CD4-positive, alpha-beta T cell treated with Interleukin-4 for 1 hour (primary cell): ENCODE results near the gene CGN.
"Not testable (repeated sequence)": the region's sequence is repeated elsewhere in the genome, so short reads cannot be mapped to it uniquely, and the experiment has no call there.

Source experiments
- DNase-seq, 2 donors: peaks; one replicate each; pipeline ENCODE4 v3.0.0-alpha.2; 2020 to 2022

Gene CGN

DNA sequence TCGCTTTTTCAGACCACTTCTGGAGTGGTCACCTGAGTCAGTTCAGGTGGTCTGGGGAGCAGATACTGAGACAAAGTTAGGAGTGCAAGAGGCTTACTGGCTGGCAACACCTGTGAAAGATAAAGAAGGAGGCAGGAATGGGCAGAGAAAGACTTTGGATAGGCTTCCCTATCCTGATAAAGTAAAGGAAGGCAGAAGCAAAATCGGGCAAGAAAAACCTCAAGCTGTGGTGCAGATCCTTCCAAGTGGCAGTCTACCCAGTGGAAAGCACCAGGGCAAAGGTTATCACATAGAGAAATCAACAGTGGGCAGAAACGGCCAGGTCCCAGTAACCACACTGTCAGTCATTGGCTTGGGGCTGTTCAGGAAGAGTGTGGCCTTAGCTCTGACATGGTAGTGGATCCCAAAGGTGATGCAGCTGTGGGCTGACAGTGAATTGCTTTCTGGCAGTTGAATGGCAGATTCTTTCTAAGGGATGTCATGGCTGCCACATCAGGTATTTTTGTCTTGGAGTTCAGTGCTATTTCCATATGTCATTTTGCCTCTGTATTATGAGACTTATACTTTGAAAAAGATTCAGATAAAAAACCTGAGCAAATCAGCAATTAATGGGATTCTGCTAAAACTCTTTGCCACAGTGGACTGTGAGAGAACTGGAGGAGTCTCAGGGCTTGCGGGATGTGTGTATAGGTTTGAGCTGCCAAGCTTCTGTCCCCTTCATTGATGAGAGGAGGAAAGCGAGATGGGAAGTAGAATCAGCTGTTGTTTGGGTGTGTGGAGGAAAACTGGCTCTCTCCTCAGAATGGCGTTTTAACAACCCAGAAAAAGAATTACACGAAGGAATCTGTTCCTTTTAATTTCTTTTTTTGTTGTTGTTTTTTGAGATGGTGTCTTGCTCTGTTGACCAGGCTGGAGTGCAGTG, 8.1 kb upstream of the CGN start:
- no peak for DNase-seq

DNA sequence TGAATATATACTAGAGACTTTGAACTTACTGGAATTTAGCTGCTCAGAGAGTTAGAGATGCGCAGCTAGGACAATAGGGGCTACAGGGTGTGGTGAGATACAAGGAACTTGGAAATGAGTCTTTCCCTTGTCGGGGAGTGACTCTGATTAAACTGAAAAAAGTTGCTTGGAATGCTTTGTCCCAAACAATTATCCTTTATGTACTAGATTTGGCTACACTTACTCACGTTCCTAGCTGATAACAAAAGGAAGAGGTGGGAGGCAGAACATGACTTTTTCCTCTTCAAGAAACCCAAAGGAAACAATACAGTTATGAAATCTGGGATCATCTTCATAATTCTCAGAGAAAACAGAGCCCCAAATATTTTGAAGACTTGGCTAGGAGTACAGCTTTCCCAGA, 6.9 kb upstream of the CGN start:
- no peak for DNase-seq

DNA sequence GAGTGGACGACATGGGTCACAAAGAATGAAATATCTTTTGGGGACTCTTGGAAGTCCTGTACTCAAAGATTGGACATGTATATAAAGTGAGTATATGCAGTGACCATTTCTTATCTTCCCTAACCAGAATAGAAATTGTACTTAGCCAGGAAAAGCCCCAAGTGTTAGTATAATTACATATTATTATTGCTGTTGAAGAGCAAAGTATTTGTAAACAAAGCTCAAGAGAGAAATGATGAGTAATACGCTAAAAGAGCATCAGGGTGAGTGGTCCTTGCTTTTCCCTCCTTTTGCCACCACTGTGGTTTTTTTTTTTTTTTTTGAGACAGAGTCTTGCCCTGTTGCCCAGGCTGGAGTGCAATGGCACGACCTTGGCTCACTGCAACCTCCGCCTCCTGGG, 6.4 kb upstream of the CGN start:
- no peak for DNase-seq

DNA sequence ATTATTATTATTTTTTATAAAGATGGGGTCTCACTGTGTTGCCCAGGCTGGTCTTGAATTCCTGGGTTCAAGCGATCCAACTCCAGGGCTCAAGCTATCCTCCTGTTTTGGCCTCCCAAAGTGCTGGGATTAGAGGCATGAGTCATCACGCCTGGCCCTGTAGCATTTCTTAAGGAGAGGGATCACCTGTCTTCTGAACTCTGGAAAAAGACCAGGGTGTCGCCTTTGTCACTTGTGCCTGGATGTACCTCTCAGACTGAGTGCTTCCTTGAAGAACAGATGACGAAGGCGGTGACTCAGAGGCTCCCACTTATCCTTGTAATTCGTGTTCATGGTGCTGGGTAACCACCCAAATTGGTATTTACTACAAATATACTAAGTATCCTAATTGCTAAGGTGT, 2.4 kb upstream of the CGN start:
- DNase-seq, result no peak

DNA sequence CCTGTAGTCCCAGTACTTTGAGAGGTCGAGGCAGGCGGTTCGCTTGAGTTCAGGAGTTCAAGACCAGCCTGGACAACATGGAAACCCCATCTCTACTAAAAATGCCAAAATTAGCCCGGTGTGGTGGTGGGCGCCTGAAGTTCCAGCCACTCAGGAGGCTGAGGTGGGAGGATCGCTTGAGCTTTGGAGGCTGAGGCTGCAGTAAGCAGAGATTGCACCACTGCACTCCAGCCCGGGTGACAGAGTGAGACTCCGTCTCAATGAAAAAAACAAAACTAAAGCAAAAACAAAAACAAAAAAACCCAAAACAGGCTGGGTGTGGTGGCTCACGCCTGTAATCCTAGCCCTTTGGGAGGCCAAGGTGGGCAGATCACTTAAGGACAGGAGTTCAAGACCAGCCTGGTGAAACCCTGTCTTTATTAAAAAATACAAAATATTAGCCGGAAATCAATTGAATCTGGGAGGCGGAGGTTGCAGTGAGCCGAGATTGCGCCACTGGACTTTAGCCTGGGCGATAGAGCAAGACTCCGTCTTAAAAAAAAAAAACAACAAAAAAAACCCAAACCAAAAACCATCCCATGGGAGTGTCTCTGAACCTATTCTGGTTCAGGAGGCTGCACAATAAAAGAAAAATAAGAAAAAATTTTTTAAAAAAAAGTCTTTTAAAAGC, 1.7 kb upstream of the CGN start:
- no peak for DNase-seq

DNA sequence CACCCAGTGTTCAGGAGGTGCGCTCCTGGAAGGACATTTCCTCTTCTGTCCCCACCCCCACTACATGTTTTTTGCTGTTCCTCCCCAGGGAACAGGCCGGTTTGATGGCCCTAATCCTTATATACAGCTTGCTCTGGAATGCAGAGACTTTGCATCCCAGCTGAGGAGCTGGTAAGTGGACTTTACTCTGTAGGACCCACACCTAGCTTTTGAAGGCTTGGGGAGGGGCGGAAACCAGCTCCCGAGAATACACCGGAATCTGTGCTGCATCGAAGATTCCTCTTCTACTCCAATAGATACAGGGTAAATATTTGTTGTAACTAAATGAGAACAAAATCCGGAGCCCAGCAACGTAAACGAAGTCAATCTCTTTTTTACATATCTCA, 1.2 kb upstream of the CGN start:
- DNase-seq, result no peak

DNA sequence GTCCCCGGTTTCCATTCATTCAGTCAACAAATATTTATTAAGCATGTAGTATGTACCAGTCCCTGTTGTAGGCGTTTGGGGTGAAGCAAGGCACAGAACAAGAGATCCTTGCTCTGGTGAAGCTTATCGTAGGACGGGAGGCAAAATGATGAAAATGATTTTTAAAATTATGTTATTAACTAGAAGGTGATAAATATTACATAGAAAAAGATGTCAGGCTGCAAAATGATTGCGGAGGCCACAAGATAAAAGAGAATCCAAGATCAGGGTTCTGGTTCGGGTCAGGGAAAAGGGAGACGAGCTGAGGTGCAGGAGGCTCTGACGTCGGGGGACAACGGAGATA, 602 bp upstream of the CGN start:
- no peak for DNase-seq

DNA sequence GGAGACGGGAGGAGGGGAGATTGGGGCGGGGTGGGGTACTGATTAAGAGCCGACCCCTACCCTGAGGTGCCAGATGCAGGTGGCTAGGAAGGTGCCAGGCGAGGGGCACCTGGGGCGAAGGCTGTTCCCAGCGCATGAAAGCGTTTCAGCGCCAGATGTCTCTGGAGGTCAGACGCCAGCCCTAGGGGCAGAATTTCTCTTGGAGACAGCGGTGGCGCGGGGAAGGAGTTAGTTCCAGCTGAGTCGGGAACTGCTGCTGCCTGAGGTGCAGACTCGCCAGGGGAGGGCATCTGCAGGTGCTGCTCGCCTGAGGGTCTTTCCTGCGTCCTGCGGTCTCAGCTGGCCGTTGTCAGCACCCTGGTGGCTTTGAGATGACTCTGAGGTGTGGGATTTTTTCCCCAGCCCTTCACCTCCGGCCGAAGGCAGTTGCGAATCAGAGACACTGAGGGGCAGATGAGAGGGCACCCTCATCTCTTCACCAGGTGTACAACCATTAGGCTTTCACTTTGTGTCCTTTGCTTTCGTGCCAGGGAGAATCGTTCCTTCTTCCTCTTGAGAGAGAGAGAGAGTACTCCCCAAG, 539 bp downstream of the CGN start:
- peak in 1 of 2 donors; percentile 15 for DNase-seq

DNA sequence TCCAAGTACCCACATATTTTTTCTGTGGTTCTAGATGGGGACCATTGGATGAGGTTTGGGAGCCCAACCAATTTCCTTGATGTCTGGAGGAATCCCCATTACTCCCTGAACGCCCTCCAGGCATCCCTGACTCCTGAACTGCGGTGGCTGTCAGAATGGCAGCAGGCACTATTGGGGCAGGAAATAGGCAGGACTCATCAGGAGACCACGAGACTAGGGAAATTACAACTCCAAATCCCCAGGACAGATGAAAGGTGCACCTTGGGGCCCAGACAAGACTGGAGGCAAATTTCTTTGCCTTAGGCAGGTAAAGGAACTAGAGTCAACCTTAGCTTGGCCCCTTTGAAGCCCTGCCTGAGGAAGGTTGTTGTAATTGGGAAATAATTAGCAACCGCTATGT, 1.1 kb downstream of the CGN start:
- DNase-seq, result no peak

DNA sequence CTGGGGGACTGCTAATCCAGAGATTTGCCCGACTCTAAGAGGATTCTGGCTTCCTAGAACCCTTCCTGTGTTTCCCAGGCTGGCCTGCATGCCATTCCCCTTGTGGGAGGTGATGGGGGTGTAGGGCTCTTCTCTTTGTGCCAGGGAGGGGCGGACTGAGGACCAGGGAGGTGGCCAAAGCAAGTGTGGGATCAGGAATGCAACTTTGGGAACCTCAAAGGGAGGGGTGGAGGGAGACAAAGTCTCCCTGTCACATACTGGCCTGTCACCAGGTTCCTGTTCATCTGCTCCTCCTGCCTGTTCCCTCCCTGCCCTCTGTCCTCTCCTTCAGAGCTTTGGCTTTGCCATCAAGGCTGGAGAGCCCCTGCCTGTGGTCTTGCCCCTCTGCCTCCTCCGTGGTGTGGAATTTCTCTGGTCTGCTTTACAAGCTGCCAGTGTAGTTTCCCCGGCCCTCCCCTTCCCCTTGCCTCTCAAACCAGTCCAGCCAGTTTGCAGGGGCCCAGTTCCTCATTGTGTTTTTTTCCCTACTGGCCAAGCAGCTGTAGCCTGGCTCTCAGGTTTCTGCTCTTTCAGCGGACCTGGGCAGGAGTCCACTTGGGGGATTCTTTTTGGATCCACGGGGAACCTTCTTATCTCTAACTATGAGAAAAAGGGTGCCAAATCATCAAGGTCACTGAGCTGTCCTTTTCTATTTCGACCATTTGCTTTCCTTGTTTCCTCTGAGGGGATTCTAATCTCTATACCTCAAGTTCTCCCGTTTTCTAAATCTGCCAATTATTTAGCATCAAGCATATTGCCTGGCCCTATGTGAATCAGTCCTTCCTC, 1.8 kb downstream of the CGN start:
- DNase-seq, result no peak

DNA sequence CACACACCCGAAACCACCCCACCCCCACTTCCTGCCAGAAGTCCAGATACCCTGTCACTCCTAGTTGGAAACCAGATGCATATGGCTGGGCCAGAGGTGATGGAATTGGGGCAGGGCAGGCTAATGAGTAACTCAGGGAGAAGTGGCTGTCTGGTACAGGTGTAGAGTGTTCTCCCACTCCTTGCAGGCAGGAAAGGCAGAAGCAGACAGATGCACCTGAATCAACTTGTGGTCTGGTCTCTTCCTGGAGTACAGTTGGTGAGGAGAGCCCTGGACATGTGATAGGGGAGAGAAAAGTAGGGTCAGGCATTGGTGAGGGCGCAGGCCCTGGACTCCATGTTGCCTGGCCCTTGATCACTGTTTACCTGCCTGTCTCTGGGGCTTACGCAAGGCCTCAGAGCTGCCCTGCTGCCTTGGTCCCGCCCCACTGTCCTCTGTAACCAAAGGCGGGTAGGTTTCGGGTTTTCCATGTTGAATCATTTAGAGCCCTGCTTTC, 2.5 kb downstream of the CGN start:
- DNase-seq, result no peak

DNA sequence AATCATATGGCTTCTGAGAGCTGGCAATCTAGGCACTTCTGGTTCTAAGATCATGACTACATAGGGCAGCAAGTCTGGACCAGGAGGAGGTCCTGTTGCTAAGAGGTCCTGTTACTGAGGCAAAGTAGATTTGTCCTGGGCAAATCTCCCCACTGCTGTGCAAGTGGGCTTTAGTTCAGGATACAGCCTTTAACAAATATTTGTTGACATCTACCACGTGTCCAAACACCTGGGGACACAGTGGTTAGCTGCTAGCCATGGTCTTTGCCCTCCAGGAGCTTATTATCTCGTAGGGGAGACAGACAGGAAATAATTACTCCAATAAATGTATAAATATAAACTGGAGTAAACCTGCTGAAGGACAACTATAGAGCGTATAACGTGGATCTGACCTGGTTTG, 3.2 kb downstream of the CGN start:
- no peak for DNase-seq

DNA sequence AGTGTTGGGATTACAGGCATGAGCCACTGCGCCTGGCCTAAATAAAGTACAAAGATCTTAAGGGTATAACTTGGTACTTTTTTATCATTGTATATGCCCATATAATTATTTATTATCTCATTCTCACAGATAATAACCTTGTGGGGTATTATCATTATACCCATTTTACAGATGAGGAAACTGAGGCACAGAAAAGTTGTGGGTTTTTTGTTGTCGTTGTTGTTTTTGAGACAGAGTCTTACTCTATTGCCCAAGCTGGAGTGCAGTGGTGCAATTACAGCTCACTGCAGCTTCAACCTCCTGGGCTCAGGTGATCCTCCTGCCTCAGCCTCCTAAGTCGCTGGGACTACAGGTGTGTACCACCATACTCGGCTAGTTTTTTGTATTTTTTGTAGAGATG, 4.1 kb downstream of the CGN start:
- DNase-seq, result no peak

DNA sequence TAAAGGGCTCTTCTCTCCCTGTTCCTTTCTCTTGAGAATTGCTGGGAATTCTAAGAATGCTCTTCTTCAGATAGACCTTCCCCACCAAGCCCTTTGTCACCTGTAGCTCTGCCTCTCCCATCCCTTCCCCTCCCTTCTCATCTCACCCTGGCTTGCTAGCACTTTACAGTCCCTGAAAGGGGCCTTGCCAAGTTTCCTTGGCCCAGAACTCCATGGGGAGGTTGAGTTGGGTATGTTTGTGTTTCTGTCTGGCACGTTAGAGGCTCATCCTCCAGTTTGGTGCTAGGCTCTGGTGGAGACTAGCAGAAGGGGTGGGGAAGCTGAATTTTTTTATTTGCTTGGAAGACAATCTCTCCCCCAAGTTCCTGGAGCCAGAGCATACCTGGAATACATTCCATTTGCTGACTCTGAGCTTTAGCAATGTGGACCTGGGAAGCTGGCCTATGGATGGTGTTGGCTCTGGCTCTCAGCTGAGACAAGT, 4.9 kb downstream of the CGN start:
- no peak for DNase-seq

DNA sequence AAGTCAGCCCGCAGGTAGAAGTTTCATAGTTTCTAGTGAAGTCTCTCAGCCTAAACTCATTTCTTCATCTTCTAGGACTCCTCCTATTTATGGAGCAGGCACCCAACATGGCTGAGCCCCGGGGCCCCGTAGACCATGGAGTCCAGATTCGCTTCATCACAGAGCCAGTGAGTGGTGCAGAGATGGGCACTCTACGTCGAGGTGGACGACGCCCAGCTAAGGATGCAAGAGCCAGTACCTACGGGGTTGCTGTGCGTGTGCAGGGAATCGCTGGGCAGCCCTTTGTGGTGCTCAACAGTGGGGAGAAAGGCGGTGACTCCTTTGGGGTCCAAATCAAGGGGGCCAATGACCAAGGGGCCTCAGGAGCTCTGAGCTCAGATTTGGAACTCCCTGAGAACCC, 7.2 kb downstream of the CGN start:
- DNase-seq, result no peak

DNA sequence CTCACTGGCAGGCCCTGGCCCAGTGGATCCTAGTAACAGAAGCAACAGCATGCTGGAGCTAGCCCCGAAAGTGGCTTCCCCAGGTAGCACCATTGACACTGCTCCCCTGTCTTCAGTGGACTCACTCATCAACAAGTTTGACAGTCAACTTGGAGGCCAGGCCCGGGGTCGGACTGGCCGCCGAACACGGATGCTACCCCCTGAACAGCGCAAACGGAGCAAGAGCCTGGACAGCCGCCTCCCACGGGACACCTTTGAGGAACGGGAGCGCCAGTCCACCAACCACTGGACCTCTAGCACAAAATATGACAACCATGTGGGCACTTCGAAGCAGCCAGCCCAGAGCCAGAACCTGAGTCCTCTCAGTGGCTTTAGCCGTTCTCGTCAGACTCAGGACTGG, 7.7 kb downstream of the CGN start:
- no peak for DNase-seq

DNA sequence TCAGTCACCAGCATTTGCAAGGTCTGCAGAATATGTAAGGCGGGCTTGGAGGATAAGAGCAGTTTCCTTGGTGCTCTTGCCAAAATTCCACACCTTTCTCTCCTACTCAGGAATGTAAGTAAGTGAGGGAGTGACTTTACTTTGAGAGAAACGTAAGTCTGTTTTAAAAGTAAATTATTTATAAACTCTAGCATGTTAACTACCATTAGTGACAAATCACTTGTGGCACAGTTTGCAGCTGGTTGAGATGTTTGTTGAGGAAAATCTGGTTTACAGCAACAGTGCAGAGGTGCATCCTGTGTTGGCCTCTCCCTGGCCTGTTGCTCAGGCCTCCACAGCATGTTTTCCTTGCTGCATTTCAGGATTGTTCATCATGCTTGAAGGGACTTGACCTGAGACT, 8.5 kb downstream of the CGN start:
- DNase-seq, result no peak

DNA sequence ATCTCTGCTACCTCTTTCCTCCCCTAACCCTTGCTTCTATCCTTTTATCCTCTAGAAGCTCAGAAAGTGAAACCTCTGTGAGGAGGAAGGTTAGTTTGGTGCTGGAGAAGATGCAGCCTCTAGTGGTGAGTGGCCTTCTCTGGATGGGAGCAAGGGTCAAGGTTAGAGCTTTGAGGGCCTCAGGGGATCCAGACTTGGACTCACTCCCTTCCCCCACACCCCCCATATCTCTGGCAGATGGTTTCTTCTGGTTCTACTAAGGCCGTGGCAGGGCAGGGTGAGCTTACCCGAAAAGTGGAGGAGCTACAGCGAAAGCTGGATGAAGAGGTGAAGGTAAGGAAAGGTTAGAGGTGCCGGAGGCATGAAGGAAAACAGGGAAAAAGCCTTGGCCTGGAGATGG, 9.2 kb downstream of the CGN start:
- no peak for DNase-seq

DNA sequence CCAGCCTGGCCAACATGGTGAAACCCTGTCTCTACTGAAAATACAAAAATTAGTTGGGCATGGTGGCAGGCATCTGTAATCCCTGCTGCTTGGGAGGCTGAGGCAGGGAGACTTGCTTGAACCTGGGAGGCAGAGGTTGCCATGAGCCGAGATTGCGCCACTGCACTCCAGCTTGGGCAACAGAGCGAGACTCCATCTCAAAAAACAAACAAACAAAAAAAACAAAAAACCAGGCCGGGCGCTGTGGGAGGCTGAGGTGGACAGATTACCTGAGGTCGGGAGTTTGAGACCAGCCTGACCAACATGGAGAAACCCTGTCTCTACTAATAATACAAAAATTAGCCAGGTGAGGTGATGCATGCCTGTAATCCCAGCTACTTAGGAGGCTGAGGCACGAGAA, 11.2 kb downstream of the CGN start:
- not testable (repeated sequence) for DNase-seq

DNA sequence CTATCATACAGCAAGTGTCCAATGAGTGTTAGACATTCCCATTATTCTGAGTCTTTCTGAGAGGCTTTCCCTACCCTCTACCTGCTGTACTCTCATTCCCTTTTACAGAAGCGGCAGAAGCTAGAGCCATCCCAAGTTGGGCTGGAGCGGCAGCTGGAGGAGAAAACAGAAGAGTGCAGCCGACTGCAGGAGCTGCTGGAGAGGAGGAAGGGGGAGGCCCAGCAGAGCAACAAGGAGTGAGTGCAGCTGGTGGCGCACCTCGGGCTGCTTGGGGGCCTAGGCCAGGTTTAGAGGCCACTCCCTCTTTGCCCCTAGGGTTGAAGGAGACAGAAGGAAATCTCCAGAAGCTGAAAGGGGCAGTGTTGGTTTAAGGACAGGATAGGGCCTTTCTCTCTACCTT, 12.1 kb downstream of the CGN start:
- DNase-seq, result no peak

DNA sequence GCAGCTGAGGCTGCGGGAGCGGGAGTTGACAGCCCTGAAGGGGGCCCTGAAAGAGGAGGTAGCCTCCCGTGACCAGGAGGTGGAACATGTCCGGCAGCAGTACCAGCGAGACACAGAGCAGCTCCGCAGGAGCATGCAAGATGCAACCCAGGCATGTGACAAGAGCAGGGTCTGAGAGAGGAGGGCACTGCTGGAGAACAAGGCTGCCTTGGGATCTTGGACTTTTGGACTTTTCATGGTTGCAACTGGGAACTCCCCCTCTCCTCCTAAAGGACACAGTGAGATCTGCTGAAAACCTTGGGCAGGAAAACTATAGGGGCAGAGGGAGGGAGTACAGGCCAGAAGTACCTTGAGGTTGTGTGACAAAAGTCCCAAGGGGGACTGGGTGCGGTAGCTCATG, 13.5 kb downstream of the CGN start:
- DNase-seq, result no peak

DNA sequence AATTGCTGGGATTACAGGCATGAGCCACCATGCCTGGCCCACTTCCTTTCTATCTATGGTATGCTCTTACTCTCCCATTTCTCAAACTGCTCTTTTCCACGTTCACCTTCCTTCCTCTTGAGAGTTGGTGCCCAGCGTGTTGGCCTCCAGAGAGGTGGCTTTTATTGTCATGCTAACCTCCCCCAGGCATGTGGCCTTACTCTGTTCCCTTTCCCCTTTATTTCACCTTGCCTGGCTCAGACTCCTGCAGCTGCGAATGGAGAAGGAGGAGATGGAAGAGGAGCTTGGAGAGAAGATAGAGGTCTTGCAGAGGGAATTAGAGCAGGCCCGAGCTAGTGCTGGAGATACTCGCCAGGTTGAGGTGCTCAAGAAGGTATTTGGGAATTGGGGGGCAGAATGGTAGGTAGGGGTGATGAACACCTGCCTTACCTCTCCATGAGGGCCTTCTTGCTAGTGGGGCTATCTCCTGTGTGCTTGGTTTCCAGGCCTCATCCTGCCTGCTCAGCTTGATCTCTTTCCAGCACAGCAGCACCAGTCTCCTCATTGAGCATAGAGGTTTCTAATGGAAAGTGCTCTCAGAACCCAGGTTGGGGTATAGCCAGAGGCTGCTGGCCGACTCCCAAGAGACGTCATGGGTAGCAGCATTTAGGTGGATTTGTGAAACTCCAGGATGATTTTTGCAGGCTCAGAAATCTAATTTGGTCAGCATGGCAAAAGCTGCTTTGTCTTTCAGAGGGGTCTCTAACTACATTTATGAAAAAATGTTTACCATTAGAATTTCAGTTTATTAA, 15.7 kb downstream of the CGN start:
- DNase-seq, result no peak
